Body of pancreas (tissue), 4 donors: ENCODE measurements around the gene SLC1A5. TPM values are rescaled to one million over a fixed set of nuclear protein-coding genes. Genes with fewer than 3 reads are reported as not detected.
A peak's percentile ranks its signal among the peaks of the same experiment; 100 is the strongest.

ENCODE experiments used
- ATAC-seq: fragments of 150-250 bp; one replicate; pipeline ENCODE4 v1.9.1; 2016
- DNase-seq, 4 donors: peaks; one replicate each; pipeline ENCODE4 v3.0.0-alpha.2; 2019
- H3K27ac ChIP-seq, 4 donors: fragments of 200-600 bp; sonication (generic); 1 replicate in 3 of 4; 2 replicates in 1 of 4; pipeline versions ENCODE4 v1.5.1 to v1.6.1; 2016 to 2019; ENCODE audit warnings: mild to moderate bottlenecking in 1 of 4, mixed read lengths in 1 of 4, moderate library complexity in 1 of 4
- H3K27me3 ChIP-seq, 2 donors: fragments of 200-600 bp; sonication (generic); one replicate each; pipeline ENCODE4 v1.6.0; 2016; ENCODE audit warnings: mild to moderate bottlenecking in 1 of 2
- H3K36me3 ChIP-seq, 2 donors: fragments of 200-600 bp; sonication (generic); replicated peaks in 1 of 2; 2 replicates each; pipeline ENCODE4 v1.5.1; 2016; ENCODE audit warnings: low read depth in 2 of 2; ENCODE audit not compliant: insufficient read depth in 1 of 2
- H3K4me1 ChIP-seq: fragments of 200-600 bp; sonication (generic); one replicate; pipeline ENCODE4 v1.6.0; 2016
- H3K4me3 ChIP-seq, 2 donors: fragments of 200-600 bp; sonication (generic); 1 replicate in 1 of 2; 2 replicates in 1 of 2; pipeline ENCODE4 v1.5.1; 2016 to 2019
- H3K9me3 ChIP-seq, 3 donors: fragments of 200-600 bp; sonication (generic); 1 replicate in 2 of 3; 2 replicates in 1 of 3; pipeline ENCODE4 v1.5.1; 2016
- CTCF ChIP-seq, 7 experiments: fragments of 450-650 bp in 4 of 7; fragments of 200-600 bp in 3 of 7; sonication (generic) in 3 of 7; IDR thresholded peaks; one replicate each; pipeline ENCODE4 v1.5.1; 2016 to 2019; ENCODE audit warnings: antibody characterized with exemption in 7 of 7
- POLR2A ChIP-seq, 3 donors: fragments of 450-650 bp; IDR thresholded peaks; one replicate each; pipeline ENCODE4 v1.6.1; 2016; ENCODE audit warnings: antibody characterized with exemption in 3 of 3, mild to moderate bottlenecking in 2 of 3
- WGBS, 2 donors: methylation state at CpG; one replicate each; pipeline ENCODE4 v1.1.5; 2017; 5-methylcytosine and 5-hydroxymethylcytosine counted together
- intact Hi-C: fragments of 100-400 bp; cut with DNase I; formaldehyde crosslinking; loops from one replicate; pipeline ENCODE4 v1.15.1; 2023
- total RNA-seq, 2 donors: library from RNA; depleted of rRNA; stranded (reverse); fragments of >200 nt; gene quantifications; one replicate each; pipeline ENCODE4 v1.1.0, GENCODE V29; 2016

SLC1A5 gene
- total RNA-seq, 2 donors from 2014 or later: 31.4 to 39.2 TPM

DNA sequence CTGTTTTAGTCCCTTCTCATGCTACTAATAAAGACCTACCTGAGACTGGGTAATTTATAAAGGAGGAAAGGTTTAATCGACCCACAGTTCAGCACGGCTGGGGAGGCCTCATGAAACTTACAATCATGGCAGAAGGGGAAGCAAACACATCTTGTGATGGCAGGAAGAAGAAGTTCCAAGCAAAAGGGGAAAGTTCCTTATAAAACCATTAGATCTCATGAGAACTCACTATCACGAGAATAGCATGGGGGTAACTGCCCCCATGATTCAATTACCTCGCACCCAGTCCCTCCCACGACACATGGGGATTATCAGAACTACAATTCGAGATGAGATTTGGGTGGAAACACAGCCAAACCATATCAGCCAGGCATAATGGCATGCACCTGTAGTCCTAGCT, 29.2 kb downstream of the SLC1A5 start:
- Histone ChIP-seq H3K9me3 (no peaks in the 10 kb centered on the region), H3K4me1 (peaks cover 15% of the 10 kb centered on the region), H3K27ac (no peak overlapping the region), H3K4me3 (no peak overlapping the region), H3K36me3 (no peaks in the 10 kb centered on the region), H3K27me3 (no peaks in the 10 kb centered on the region)
- TF ChIP-seq CTCF (IDR thresholded peaks at IDR 0.05) (no peak), POLR2A (IDR thresholded peaks at IDR 0.05) (no peak)
- intact Hi-C loops: loop anchor here (5.0 to 10.0 kb wide), 2 partner anchors 83 to 236 kb away; no protein-coding TSS in a partner anchor
- WGBS, 2 donors: 70 to 74% methylated on average over 6 of the region's 6 CpGs
- ATAC-seq (no peak), DNase-seq (no peak)

- Histone ChIP-seq H3K27me3 (no peaks in the 10 kb centered on the region), H3K36me3 (no peaks in the 10 kb centered on the region), H3K4me1 (peaks cover 11% of the 10 kb centered on the region), H3K4me3 (no peak overlapping the region), H3K9me3 (no peaks in the 10 kb centered on the region), H3K27ac (no peak overlapping the region)
- WGBS, 2 donors: 84% methylated on average over 10 to 30 of the region's 30 CpGs
- ATAC-seq: no peak
- intact Hi-C loops: loop anchor here (5.0 to 10.0 kb wide), 2 partner anchors 86 to 238 kb away; no protein-coding TSS in a partner anchor
- TF ChIP-seq POLR2A (IDR thresholded peaks at IDR 0.05): no peak
- DNase-seq: no peak
Measured at GRCh38 chr19:46756544-46756888, 31.9 kb downstream of the SLC1A5 start.

DNA sequence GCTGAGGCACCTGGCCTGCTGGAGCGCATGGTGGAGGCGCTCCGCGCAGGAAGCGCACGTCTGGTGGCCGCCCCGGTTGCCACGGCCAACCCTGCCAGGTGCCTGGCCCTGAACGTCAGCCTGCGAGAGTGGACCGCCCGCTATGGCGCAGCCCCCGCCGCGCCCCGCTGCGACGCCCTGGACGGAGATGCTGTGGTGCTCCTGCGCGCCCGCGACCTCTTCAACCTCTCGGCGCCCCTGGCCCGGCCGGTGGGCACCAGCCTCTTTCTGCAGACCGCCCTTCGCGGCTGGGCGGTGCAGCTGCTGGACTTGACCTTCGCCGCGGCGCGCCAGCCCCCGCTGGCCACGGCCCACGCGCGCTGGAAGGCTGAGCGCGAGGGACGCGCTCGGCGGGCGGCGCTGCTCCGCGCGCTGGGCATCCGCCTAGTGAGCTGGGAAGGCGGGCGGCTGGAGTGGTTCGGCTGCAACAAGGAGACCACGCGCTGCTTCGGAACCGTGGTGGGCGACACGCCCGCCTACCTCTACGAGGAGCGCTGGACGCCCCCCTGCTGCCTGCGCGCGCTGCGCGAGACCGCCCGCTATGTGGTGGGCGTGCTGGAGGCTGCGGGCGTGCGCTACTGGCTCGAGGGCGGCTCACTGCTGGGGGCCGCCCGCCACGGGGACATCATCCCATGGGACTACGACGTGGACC, 32.4 kb downstream of the SLC1A5 start:
- no peak overlapping the region for H3K27ac ChIP-seq
- no peak for TF ChIP-seq CTCF (IDR thresholded peaks at IDR 0.05)
- no peak for TF ChIP-seq POLR2A (IDR thresholded peaks at IDR 0.05)
- H3K4me1 ChIP-seq: peaks cover 6% of the 10 kb centered on the region
- DNase-seq: no peak
- H3K36me3 ChIP-seq: no peaks in the 10 kb centered on the region
- no peak for ATAC-seq
- H3K4me3 ChIP-seq: no peak overlapping the region
- intact Hi-C loops: loop anchor here (5.0 to 10.0 kb wide), 2 partner anchors 86 to 239 kb away; no protein-coding TSS in a partner anchor
- H3K27me3 ChIP-seq: no peaks in the 10 kb centered on the region
- 93 to 95% methylated on average over 55 to 75 of the region's 86 CpGs for WGBS, 2 donors
- H3K9me3 ChIP-seq: no peaks in the 10 kb centered on the region

DNA sequence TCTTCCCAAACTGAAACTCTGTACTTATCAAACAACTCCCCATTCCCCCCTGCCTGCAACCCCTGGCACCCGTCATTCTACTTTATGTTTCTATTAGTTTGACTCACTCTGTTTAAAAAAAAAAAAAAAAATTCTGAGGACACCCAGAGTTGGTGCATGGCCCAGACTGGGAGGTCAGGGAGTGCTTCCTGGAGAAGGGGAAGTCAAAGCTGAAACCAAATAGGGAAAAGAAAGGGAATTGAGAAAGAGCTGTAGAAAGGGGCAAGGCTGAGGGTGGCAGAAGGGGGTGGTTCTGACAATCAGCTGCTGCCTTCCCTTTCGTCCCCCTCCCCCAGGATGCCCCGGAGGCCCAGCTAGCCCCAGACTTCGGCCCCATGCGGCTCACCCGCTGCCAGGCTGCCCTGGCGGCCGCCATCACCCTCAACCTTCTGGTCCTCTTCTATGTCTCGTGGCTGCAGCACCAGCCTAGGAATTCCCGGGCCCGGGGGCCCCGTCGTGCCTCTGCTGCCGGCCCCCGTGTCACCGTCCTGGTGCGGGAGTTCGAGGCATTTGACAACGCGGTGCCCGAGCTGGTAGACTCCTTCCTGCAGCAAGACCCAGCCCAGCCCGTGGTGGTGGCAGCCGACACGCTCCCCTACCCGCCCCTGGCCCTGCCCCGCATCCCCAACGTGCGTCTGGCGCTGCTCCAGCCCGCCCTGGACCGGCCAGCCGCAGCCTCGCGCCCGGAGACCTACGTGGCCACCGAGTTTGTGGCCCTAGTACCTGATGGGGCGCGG, 33.1 kb downstream of the SLC1A5 start:
- H3K36me3 ChIP-seq: no peaks in the 10 kb centered on the region
- no peak for DNase-seq
- ATAC-seq: no peak
- H3K4me1 ChIP-seq: peaks cover 5% of the 10 kb centered on the region
- H3K27ac ChIP-seq: no peak overlapping the region
- no peak overlapping the region for H3K4me3 ChIP-seq
- intact Hi-C loops: loop anchor here (5.0 to 10.0 kb wide), 2 partner anchors 87 to 240 kb away; no protein-coding TSS in a partner anchor
- 83 to 88% methylated on average over 10 to 23 of the region's 39 CpGs for WGBS, 2 donors
- H3K27me3 ChIP-seq: no peaks in the 10 kb centered on the region
- no peak for TF ChIP-seq POLR2A (IDR thresholded peaks at IDR 0.05)
- no peak for TF ChIP-seq CTCF (IDR thresholded peaks at IDR 0.05)
- no peaks in the 10 kb centered on the region for H3K9me3 ChIP-seq

DNA sequence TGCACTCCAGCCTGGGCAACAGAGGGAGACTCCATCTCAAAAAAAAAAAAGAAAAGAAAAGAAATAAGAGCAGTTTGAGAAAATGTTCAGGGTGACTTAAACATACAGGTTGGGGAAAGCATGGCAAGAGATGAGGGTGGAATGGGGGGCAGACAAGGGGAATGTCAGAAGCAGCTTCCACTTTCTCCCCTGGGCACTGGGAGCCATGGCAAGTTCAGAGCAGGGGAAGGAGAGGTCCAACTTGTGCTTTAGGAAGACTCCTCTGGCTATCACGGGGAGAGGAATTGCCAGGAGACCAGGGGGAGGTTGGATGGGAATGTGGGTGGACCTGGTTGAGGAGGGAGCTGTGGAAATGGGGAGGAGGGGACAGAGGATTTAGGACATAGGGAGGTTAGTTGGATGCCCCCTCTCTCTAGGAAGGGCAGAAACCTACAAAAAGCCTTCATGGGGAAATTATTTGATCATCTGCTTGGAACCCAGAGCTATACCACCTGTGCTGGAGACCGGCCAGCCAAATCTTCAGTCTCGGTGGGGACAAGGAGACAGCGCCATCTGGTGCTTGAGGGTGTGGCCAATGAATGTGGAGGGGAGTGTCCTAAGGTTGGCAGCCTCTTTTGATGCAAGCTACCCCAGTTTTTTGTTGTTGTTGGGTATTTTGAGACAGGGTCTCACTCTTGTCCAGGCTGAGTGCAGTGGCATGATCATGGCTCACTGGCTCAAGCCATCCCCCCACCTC, 34.8 kb downstream of the SLC1A5 start:
- no peaks in the 10 kb centered on the region for H3K36me3 ChIP-seq
- H3K4me1 ChIP-seq: peaks cover 5% of the 10 kb centered on the region
- WGBS, 2 donors: 11 to 19% methylated on average over 4 of the region's 4 CpGs
- DNase-seq (peak; percentile 71 to 87 (median 78)), ATAC-seq (peak; percentile 54)
- no peak for TF ChIP-seq POLR2A (IDR thresholded peaks at IDR 0.05)
- peak; percentile 16 to 56 (median 47) for TF ChIP-seq CTCF (IDR thresholded peaks at IDR 0.05)
- intact Hi-C loops: loop anchor here (10.0 kb wide), 1 partner anchor 241 kb away; no protein-coding TSS in a partner anchor
- no peak overlapping the region for H3K27ac ChIP-seq
- H3K27me3 ChIP-seq: no peaks in the 10 kb centered on the region
- no peak overlapping the region for H3K4me3 ChIP-seq
- no peaks in the 10 kb centered on the region for H3K9me3 ChIP-seq
